Glutamatergic neuron (in vitro differentiated cells): ENCODE results near the gene PACSIN1. TPM values are rescaled to one million over a fixed set of nuclear protein-coding genes. Genes with fewer than 3 reads are reported as not detected.

ENCODE experiments used
- DNase-seq: peaks from one replicate; pipeline ENCODE4 v3.0.0; 2022
- H3K27ac Mint-ChIP-seq: one replicate; pipeline ENCODE4 v1.8.0; 2020; ENCODE audit warnings: mild to moderate bottlenecking, mixed read lengths, inconsistent platforms; ENCODE audit not compliant: unreplicated experiment
- H3K27me3 Mint-ChIP-seq: one replicate; pipeline ENCODE4 v1.8.0; 2020; ENCODE audit warnings: mild to moderate bottlenecking, moderate library complexity, mixed read lengths, inconsistent platforms; ENCODE audit not compliant: unreplicated experiment
- H3K36me3 Mint-ChIP-seq: one replicate; pipeline ENCODE4 v1.8.0; 2020; ENCODE audit warnings: mild to moderate bottlenecking, mixed read lengths, inconsistent platforms; ENCODE audit not compliant: unreplicated experiment
- H3K4me1 Mint-ChIP-seq: one replicate; pipeline ENCODE4 v1.8.0; 2020; ENCODE audit warnings: mild to moderate bottlenecking, low read depth, mixed read lengths, inconsistent platforms; ENCODE audit not compliant: unreplicated experiment
- H3K4me3 Mint-ChIP-seq: one replicate; pipeline ENCODE4 v1.8.0; 2020; ENCODE audit warnings: mild to moderate bottlenecking, mixed read lengths, inconsistent platforms; ENCODE audit not compliant: unreplicated experiment
- H3K9me3 Mint-ChIP-seq: one replicate; pipeline ENCODE4 v1.8.0; 2020; ENCODE audit warnings: mild to moderate bottlenecking, moderate library complexity, mixed read lengths, inconsistent platforms; ENCODE audit not compliant: unreplicated experiment
- total RNA-seq: library from RNA; stranded (reverse); fragmentation: NEBNext Ultra II Directional; extraction: Animal tissue kit (Norgen Biotek cat#: 25700); gene quantifications from one replicate; pipeline ENCODE4 v1.2.1, GENCODE V29; 2021; ENCODE audit not compliant: unreplicated experiment
- TF ChIP-seq, protein P1 (sequence below): fragments of 200-600 bp; sonication (generic); IDR thresholded peaks from one replicate; pipeline ENCODE4 v1.5.0; 2021; ENCODE audit not compliant: partially characterized antibody, unreplicated experiment

The PACSIN1 gene
- total RNA-seq, 1 donor from 2014 or later: 0.47 TPM

DNA sequence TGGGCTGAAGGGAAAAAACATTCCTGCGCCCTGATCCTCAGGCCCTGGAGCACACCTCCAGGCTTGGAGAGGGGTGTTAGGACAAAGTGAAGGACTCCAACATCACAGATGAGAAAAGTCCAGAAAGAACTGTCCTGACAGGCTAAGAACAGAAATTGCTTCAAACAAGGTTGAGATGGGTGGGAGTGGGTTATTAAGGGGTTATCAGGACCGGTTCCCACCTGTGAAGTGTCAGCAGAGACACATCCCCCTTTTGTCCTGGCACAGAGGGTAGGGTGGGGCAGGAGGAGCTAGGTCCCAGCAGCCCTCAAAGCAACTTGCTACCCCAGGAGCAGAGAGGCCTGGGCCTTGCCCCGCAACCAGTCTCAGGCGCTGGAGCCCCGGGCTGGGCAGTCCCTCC is 86.7 kb downstream of the PACSIN1 start:
- Mint-ChIP-seq H3K27me3 (peaks cover 18% of the 10 kb centered on the region), H3K9me3 (peaks cover 6% of the 10 kb centered on the region), H3K27ac (peak overlapping the region; percentile 91), H3K4me1 (peaks cover 9% of the 10 kb centered on the region), H3K36me3 (no peaks in the 10 kb centered on the region), H3K4me3 (peak overlapping the region; percentile 36)
- TF ChIP-seq, protein P1, sequence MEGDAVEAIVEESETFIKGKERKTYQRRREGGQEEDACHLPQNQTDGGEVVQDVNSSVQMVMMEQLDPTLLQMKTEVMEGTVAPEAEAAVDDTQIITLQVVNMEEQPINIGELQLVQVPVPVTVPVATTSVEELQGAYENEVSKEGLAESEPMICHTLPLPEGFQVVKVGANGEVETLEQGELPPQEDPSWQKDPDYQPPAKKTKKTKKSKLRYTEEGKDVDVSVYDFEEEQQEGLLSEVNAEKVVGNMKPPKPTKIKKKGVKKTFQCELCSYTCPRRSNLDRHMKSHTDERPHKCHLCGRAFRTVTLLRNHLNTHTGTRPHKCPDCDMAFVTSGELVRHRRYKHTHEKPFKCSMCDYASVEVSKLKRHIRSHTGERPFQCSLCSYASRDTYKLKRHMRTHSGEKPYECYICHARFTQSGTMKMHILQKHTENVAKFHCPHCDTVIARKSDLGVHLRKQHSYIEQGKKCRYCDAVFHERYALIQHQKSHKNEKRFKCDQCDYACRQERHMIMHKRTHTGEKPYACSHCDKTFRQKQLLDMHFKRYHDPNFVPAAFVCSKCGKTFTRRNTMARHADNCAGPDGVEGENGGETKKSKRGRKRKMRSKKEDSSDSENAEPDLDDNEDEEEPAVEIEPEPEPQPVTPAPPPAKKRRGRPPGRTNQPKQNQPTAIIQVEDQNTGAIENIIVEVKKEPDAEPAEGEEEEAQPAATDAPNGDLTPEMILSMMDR: no peak
- DNase-seq: no peak

DNA sequence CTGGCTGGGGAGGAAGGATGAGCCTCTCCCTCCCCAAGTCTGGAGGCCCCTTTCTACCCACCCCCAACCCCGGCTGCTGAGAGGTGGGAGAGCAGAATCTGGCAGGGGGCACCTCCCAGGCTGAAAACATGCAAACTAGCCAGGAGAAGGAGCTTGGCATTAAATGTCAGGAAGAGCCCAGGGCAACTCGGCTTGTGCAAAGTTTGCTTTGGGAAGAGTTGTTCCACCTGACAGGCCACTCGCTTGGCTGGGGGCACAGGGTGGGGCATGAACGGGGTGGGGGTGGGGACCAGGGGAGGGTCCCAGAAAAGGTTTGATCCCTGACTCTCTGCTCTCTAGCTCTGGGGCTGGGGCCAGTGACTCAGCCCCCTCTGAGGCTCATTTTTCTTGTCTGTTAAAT is 87.3 kb downstream of the PACSIN1 start:
- Mint-ChIP-seq H3K27ac (no peak overlapping the region), H3K36me3 (no peaks in the 10 kb centered on the region), H3K9me3 (peaks cover 6% of the 10 kb centered on the region), H3K4me1 (peaks cover 9% of the 10 kb centered on the region), H3K27me3 (peaks cover 18% of the 10 kb centered on the region), H3K4me3 (no peak overlapping the region)
- no peak for DNase-seq
- TF ChIP-seq, protein P1: no peak

- Mint-ChIP-seq H3K27me3 (peaks cover 17% of the 10 kb centered on the region), H3K36me3 (no peaks in the 10 kb centered on the region), H3K9me3 (peaks cover 6% of the 10 kb centered on the region), H3K27ac (no peak overlapping the region), H3K4me1 (peaks cover 9% of the 10 kb centered on the region), H3K4me3 (no peak overlapping the region)
- TF ChIP-seq, protein P1: no peak
- no peak for DNase-seq
These were observed 87.9 kb downstream of the PACSIN1 start for GRCh38 chr6:34553750-34554149.

GRCh38 chr6:34554291-34555006 is 88.6 kb downstream of the PACSIN1 start:
- DNase-seq: no peak
- peaks cover 9% of the 10 kb centered on the region for H3K4me1 Mint-ChIP-seq
- peaks cover 6% of the 10 kb centered on the region for H3K9me3 Mint-ChIP-seq
- H3K27ac Mint-ChIP-seq: no peak overlapping the region
- TF ChIP-seq, protein P1: no peak
- H3K4me3 Mint-ChIP-seq: no peak overlapping the region
- peaks cover 17% of the 10 kb centered on the region for H3K27me3 Mint-ChIP-seq
- H3K36me3 Mint-ChIP-seq: no peaks in the 10 kb centered on the region

- H3K4me1 Mint-ChIP-seq: peaks cover 10% of the 10 kb centered on the region
- peaks cover 21% of the 10 kb centered on the region for H3K27me3 Mint-ChIP-seq
- no peak for DNase-seq
- no peaks in the 10 kb centered on the region for H3K36me3 Mint-ChIP-seq
- TF ChIP-seq, protein P1: no peak
- no peak overlapping the region for H3K4me3 Mint-ChIP-seq
- H3K27ac Mint-ChIP-seq: no peak overlapping the region
- peaks cover 8% of the 10 kb centered on the region for H3K9me3 Mint-ChIP-seq
These were observed 89.1 kb downstream of the PACSIN1 start for GRCh38 chr6:34555007-34555322.
